Measurements from ENCODE around the gene OPHN1. TPM values are rescaled to one million over a fixed set of nuclear protein-coding genes. Genes with fewer than 3 reads are reported as not detected.
A peak's percentile ranks its signal among the peaks of the same experiment; 100 is the strongest.

OPHN1 gene
- polyA plus RNA-seq, 3 donors: 0.20 to 0.82 (median 0.73) TPM

GRCh38 chrX:68354879-68355628, 78.2 kb downstream of the OPHN1 start:
- Mint-ChIP-seq H3K4me1 (peaks cover 8% of the 10 kb centered on the region), H3K27ac (peak overlapping the region in 1 of 7 donors; percentile 35)
- no peaks in the 10 kb centered on the region for H3K27me3 ChIP-seq (ENCODE audit: control insufficient read depth in 2 of 2, insufficient read depth in 2 of 2, low read length in 2 of 2)

GRCh38 chrX:68345025-68345424, 88.3 kb downstream of the OPHN1 start:
- Mint-ChIP-seq H3K27ac (no peak overlapping the region), H3K4me1 (peaks cover 7% of the 10 kb centered on the region), H3K4me3 (peak overlapping the region in 1 of 2 donors; percentile 30), H3K9me3 (peaks cover 0 to 2% (median 0%) of the 10 kb centered on the region in 7 donors), H3K27me3 (ENCODE audit: low read depth in 3 of 3) (peaks cover 0 to 3% (median 2%) of the 10 kb centered on the region in 3 donors), H3K36me3 (no peaks in the 10 kb centered on the region)
- H3K9ac ChIP-seq (ENCODE audit: insufficient read depth, low read length, poor library complexity, severe bottlenecking): no peak overlapping the region
- no CpG with 5 or more reads among the region's 1 CpG for WGBS (ENCODE audit: insufficient coverage)
- H4K20me1 ChIP-seq (ENCODE audit: insufficient read depth, low read length): no peaks in the 10 kb centered on the region
- no peak overlapping the region for H3K4me2 ChIP-seq (replicated peaks; ENCODE audit: extremely low read depth, low read length, poor library complexity, severe bottlenecking)
- no peak overlapping the region for H2AFZ ChIP-seq (ENCODE audit: insufficient read depth, low read depth, low read length, poor library complexity, severe bottlenecking)
- H3K27me3 ChIP-seq (ENCODE audit: control insufficient read depth in 2 of 2, insufficient read depth in 2 of 2, low read length in 2 of 2): no peaks in the 10 kb centered on the region
- TF ChIP-seq CTCF (IDR thresholded peaks at IDR 0.05): no peak
- no peak for DNase-seq
- intact Hi-C loops (cut with micrococcal nuclease): no loop called here
- no peak overlapping the region for H3K4me3 ChIP-seq (replicated peaks in 1 of 3; ENCODE audit: low read depth in 2 of 3, low read length in 3 of 3)
- H3K79me2 ChIP-seq (ENCODE audit: insufficient read depth, low read length): no peaks in the 10 kb centered on the region
- H3K4me1 ChIP-seq (ENCODE audit: control insufficient read depth in 1 of 2, insufficient read depth in 2 of 2, low read length in 2 of 2): no peaks in the 10 kb centered on the region
- no peaks in the 10 kb centered on the region for H3K36me3 ChIP-seq (replicated peaks in 1 of 2; ENCODE audit: control insufficient read depth in 1 of 2, insufficient read depth in 2 of 2, low read length in 2 of 2)
- H3K27ac ChIP-seq (ENCODE audit: low read depth in 1 of 2, low read length in 2 of 2): no peak overlapping the region
- no peaks in the 10 kb centered on the region for H3K9me3 ChIP-seq (replicated peaks in 1 of 2; ENCODE audit: control insufficient read depth in 1 of 2, insufficient read depth in 1 of 2, low read length in 2 of 2)

More at GRCh38 chrX:68354879-68355628, 78.2 kb downstream of the OPHN1 start:
- Histone ChIP-seq H3K79me2 (ENCODE audit: insufficient read depth, low read length) (no peaks in the 10 kb centered on the region), H3K4me3 (replicated peaks in 1 of 3; ENCODE audit: low read depth in 2 of 3, low read length in 3 of 3) (no peak overlapping the region), H3K27ac (ENCODE audit: low read depth in 1 of 2, low read length in 2 of 2) (no peak overlapping the region), H3K9me3 (replicated peaks in 1 of 2; ENCODE audit: control insufficient read depth in 1 of 2, insufficient read depth in 1 of 2, low read length in 2 of 2) (no peaks in the 10 kb centered on the region), H3K4me2 (replicated peaks; ENCODE audit: extremely low read depth, low read length, poor library complexity, severe bottlenecking) (no peak overlapping the region), H4K20me1 (ENCODE audit: insufficient read depth, low read length) (no peaks in the 10 kb centered on the region), H2AFZ (ENCODE audit: insufficient read depth, low read depth, low read length, poor library complexity, severe bottlenecking) (no peak overlapping the region), H3K9ac (ENCODE audit: insufficient read depth, low read length, poor library complexity, severe bottlenecking) (no peak overlapping the region), H3K36me3 (replicated peaks in 1 of 2; ENCODE audit: control insufficient read depth in 1 of 2, insufficient read depth in 2 of 2, low read length in 2 of 2) (no peaks in the 10 kb centered on the region), H3K4me1 (ENCODE audit: control insufficient read depth in 1 of 2, insufficient read depth in 2 of 2, low read length in 2 of 2) (no peaks in the 10 kb centered on the region)
- Mint-ChIP-seq H3K4me3 (no peak overlapping the region), H3K9me3 (peaks cover 0 to 2% (median 0%) of the 10 kb centered on the region in 7 donors), H3K36me3 (no peaks in the 10 kb centered on the region), H3K27me3 (ENCODE audit: low read depth in 3 of 3) (no peaks in the 10 kb centered on the region)
- DNase-seq: no peak
- intact Hi-C loops (cut with micrococcal nuclease): no loop called here
- TF ChIP-seq CTCF (IDR thresholded peaks at IDR 0.05): no peak
- WGBS (ENCODE audit: insufficient coverage): no CpG with 5 or more reads among the region's 3 CpGs

Measured in CD14-positive monocyte (primary cell).